UCSD-AML1 (cell line): ENCODE results near the gene RBM20.

Experiments
- DNase-seq: peaks from one replicate; lab custom pipeline; 2025; ENCODE audit not compliant: unreplicated experiment; lab: John Stamatoyannopoulos, UW

RBM20 gene

GRCh38 chr10:110780704-110781103, 136.6 kb downstream of the RBM20 start:
- DNase-seq = no peak

GRCh38 chr10:110781139-110781538, 137.0 kb downstream of the RBM20 start:
- no peak for DNase-seq

DNA sequence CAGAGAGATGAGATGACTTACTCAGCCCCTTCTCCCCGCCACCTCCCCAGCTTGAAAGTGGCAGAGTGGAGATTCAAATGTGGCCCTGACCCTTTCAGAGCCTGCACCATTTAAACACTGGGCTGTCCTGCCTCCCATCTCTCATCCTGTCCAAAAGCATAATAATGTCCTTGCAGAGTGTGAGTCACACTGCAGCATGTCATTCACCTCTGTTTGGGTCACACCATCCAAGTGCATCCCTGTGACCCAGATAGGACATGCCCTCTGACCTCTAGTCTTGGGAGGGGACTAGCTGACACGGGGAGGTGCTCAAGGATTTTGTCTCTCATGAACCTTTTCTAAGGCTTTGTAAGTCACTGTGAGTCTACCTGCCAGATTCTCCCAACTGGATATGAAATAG, 138.5 kb downstream of the RBM20 start:
- no peak for DNase-seq

DNA sequence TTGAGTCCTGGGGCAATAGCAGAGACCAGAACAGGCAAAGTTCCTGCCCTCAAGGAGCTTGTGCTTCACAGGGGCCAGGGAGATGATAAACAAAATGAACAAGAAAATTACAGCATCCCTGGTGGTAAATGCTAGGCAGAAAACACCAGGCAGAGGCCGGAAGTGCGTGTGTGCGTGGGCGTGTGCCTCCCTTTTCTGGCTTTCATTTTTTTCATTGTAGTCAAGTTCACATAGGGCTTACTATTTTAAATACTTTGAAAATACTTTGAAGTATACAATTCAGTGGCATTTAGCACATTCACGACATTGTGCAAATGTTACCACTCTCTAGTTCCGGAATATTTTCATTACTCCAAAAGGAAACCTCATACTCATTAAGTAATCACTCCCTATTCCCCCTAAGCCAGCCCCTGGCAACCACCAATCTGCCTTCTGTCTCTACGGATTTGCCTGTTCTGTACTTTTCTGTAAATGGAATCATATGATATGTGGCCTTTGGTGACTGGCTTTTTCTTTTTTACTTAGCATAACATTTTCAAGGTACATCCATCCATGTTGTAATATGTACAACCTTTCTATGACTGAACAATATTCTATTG, 139.5 kb downstream of the RBM20 start:
- peak; percentile 22 for DNase-seq

- no peak for DNase-seq
These were observed 140.1 kb downstream of the RBM20 start for GRCh38 chr10:110784198-110784597.

- DNase-seq = peak; percentile 19
These were observed 142.0 kb downstream of the RBM20 start for GRCh38 chr10:110786172-110786571.

- no peak for DNase-seq
These were observed 144.7 kb downstream of the RBM20 start for GRCh38 chr10:110788620-110789385.

DNA sequence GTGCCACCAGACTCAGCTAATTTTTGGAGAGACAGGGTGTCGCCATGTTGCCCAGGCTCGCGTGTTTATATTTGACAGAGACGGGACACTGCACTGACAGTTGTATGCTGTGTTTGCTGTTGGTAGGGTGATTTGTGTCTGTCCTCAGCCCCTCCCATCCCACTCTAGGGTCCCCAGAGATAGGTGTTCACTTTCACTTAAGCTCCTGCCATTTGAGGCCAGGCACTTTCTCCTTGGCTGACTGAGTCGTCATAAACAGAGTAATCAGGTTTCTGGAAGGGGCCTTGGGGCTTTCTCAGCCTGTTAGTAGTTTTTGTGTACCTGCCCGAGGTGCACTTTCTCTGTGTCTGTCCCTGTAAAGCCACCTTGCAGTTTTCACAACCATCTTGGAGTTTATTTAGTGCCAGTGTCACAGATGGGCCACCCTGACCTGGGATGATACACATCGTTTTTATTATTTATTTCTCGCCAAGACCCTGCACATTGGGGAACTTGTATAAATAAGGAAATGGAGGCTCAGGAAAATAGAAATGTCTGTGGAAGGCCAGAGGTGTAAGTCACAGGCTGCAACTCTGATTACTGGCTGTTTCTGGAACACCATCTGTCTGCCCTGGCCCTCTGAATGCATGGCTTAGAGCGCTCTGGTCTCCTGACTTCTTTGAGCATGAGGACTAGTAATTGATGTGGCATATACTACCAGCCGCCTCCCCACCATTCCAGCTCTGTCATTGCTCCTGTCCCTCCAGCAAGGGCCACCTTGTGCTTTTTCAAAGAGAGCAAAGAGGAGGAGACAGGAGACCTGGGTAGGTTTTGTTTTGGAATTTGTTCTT, 145.7 kb downstream of the RBM20 start:
- no peak for DNase-seq

GRCh38 chr10:110790913-110791506, 146.9 kb downstream of the RBM20 start:
- no peak for DNase-seq

- DNase-seq = no peak
These were observed 147.5 kb downstream of the RBM20 start for GRCh38 chr10:110791541-110792073.

DNA sequence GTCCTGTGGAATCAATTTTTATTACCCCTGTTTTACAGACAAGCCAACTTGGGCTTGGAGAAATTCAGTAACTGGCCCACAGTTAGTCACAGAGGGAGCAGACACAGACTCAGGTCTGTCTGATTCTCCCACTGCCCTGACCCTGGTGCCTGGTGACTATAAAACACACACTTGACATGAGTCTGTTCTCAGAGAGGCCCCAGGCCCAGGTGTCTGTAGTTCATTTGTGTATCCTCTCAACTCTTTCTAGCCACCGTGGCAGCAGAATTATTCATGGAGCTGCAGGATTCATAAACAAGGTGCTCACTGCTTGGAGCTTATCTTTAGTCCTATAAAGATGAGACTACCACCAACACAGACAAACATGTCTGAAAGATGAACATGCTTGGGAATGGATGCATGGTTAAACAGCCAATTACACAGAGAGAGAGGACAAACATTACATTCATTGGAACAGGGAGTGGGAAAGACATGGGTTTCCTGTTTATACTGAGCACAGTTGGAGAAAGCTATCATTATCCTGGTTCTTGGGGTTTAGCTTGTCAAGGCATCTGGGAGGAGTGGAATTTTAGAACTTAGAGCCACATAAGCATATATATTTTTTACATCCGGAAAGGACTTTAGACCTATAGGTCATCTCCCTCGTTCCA, 148.5 kb downstream of the RBM20 start:
- DNase-seq = no peak

GRCh38 chr10:110793128-110793812, 149.1 kb downstream of the RBM20 start:
- no peak for DNase-seq

- DNase-seq = no peak
These were observed 149.8 kb downstream of the RBM20 start for GRCh38 chr10:110793886-110794285.

DNA sequence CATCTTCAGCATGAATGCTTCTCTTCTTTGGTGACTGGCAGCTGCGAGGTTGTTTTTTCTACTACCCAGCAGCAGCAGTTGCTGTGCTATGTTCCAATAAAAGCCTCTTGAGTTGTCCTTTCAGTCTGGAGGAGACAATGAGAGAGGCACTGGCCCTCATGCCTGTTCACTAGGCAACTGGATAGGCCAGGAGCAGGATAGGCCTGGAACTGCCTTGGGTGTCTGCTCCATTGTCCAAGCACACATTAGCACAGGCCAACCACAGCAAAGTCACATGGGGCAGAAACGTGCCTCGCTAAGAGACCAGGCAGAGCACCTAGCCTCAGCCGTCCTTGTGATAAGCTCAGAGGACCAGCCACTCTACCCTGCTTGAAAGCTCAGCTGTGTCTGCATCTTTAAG, 150.7 kb downstream of the RBM20 start:
- no peak for DNase-seq

DNA sequence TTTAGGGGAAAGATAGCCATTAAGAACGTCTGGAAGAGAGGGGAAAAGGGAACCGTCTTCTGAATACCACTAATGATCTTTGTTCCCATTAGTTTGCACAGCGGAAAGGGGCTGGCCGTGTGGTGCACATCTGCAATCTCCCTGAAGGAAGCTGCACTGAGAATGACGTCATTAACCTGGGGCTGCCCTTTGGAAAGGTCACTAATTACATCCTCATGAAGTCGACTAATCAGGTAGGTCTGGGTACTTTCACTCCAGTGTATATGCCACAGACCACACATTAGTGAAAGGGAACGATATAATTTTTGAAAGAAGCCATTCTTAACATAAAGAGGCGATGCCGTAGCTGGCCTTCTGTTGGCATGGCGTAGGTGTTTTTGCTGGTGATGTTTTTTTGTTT, 153.3 kb downstream of the RBM20 start:
- DNase-seq = no peak

- no peak for DNase-seq
These were observed 154.2 kb downstream of the RBM20 start for GRCh38 chr10:110798340-110798739.

DNA sequence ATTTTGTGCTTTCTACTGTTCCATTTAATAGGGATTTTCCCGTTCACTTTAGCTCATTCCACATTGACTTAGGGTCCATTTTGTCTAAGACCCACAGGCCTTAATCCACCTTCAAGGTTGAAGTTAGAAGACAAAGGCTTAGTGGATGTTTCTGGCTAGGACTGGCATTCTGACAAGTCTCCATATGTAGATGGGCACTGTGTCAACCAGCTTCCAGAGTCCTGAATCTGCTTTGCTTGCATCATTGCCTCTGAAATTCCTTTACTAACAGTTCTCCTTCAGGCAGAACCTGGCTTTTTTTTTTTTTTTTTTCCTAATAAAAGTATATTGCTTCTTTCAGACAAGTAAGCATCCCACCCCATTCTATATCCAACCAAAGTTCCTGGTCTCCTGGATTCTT, 158.0 kb downstream of the RBM20 start:
- DNase-seq = no peak

DNA sequence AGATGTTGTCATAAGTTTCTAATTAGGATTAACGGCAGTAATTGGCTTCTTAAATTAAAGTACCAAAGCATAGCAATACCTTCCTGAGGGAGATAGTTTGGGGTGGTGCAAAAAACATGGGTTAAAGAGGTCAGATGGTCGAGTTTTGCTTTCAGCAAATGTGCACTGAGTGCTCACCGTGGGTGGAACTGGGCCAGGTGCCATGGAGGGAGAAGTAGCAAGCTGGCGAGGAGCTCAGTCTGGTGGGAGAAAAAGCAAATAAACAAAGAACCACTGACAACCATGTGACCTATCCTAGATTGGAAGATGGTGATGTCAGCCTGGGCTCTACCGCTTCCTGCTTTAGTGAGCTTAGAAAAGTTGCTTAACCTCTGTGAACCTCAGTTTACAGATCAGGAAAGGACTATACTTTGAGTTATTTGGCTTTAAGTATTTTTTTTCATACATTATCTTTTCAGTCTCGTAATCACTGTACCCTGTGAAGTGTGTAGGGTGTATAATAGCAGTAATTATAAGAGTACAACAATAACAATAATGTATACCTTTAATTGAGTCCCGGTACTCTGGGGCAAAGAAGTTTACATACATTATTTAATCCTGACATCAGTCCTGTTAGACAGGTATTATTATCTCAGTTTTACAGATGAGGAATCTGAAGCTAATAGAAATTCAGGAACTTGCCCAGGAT, 158.6 kb downstream of the RBM20 start:
- peak; percentile 25 for DNase-seq

- DNase-seq = no peak
These were observed 159.2 kb downstream of the RBM20 start for GRCh38 chr10:110803239-110803749.
